CD4-positive, alpha-beta T cell (primary cell): ENCODE results near the gene SLC26A2. TPM values are rescaled to one million over a fixed set of nuclear protein-coding genes. Genes with fewer than 3 reads are reported as not detected.

Source experiments
- ATAC-seq: fragments of 200-7000 bp; cut with Tn5 transposase; one replicate; pipeline ENCODE4 v1.10.0; 2022; ENCODE audit warnings: mild to moderate bottlenecking; ENCODE audit not compliant: poor library complexity
- CTCF ChIA-PET: fragments of 350-600 bp; sonication (Branson Sonifier 250); formaldehyde crosslinking; loops from one replicate; lab custom pipeline; 2021; ENCODE audit warnings: antibody characterized with exemption, inconsistent platforms; lab: Charles Lee
- POLR2A ChIA-PET: fragments of 350-600 bp; sonication (Branson Sonifier 250); formaldehyde crosslinking; loops from one replicate; lab custom pipeline; 2021; ENCODE audit warnings: antibody characterized with exemption, inconsistent platforms; lab: Charles Lee
- DNase-seq, 14 experiments: peaks; one replicate each; pipeline ENCODE4 v3.0.0-alpha.2; 2013 to 2020; ENCODE audit warnings: mixed read lengths in 2 of 14
- H3K27ac ChIP-seq, 2 donors: one replicate each; pipeline versions ENCODE4 v1.5.1 to v1.7.0; 2013; ENCODE audit warnings: low read length in 2 of 2, low read depth in 1 of 2, mild to moderate bottlenecking in 1 of 2
- H3K27me3 ChIP-seq, 2 experiments: 1 replicate in 1 of 2; 2 replicates in 1 of 2; pipeline versions ENCODE4 v1.6.1 to v1.7.0; 2013; ENCODE audit warnings: low read length in 2 of 2, control low read depth in 1 of 2, mild to moderate bottlenecking in 1 of 2, moderate library complexity in 1 of 2; ENCODE audit not compliant: insufficient read depth in 2 of 2, control insufficient read depth in 1 of 2
- H3K36me3 ChIP-seq: one replicate; pipeline ENCODE4 v1.6.1; 2013; ENCODE audit warnings: low read length, control low read depth; ENCODE audit not compliant: insufficient read depth
- H3K4me1 ChIP-seq: one replicate; pipeline ENCODE4 v1.6.1; 2013; ENCODE audit warnings: low read length, control low read depth; ENCODE audit not compliant: insufficient read depth
- H3K4me3 ChIP-seq: one replicate; pipeline ENCODE4 v1.5.1; 2013; ENCODE audit warnings: mild to moderate bottlenecking, low read length, moderate library complexity
- H3K9me3 ChIP-seq, 2 experiments: 1 replicate in 1 of 2; 2 replicates in 1 of 2; pipeline versions ENCODE4 v1.6.1 to v1.7.0; 2013; ENCODE audit warnings: low read length in 2 of 2, mild to moderate bottlenecking in 2 of 2, control low read depth in 1 of 2, moderate library complexity in 1 of 2; ENCODE audit not compliant: control insufficient read depth in 1 of 2, insufficient read depth in 1 of 2
- H3K27ac Mint-ChIP-seq: one replicate; pipeline ENCODE4 v1.8.0; 2020; ENCODE audit warnings: mixed read lengths
- H3K27me3 Mint-ChIP-seq: one replicate; pipeline ENCODE4 v1.8.0; 2021; ENCODE audit warnings: mixed read lengths
- H3K36me3 Mint-ChIP-seq: one replicate; pipeline ENCODE4 v1.8.0; 2021; ENCODE audit warnings: low read depth, mixed read lengths
- H3K4me1 Mint-ChIP-seq: one replicate; pipeline ENCODE4 v1.8.0; 2021; ENCODE audit warnings: low read depth, mixed read lengths
- H3K4me3 Mint-ChIP-seq: one replicate; pipeline ENCODE4 v1.8.0; 2020; ENCODE audit warnings: mild to moderate bottlenecking, mixed read lengths
- H3K9me3 Mint-ChIP-seq: one replicate; pipeline ENCODE4 v1.8.0; 2020; ENCODE audit warnings: mixed read lengths
- CTCF ChIP-seq: fragments of 200-600 bp; IDR thresholded peaks from one replicate; pipeline ENCODE4 v1.8.0; 2022; ENCODE audit warnings: antibody characterized with exemption, mild to moderate bottlenecking
- intact Hi-C, 2 experiments: fragments of 100-400 bp; cut with DNase I in 1 of 2; cut with micrococcal nuclease in 1 of 2; formaldehyde crosslinking; loops; one replicate each; pipeline versions ENCODE4 v1.15.1 to v1.9.0; 2023 to 2025; cut with DNase I, micrococcal nuclease
- total RNA-seq, 174 experiments: library from RNA in 2 of 174; stranded (reverse) in 2 of 174; gene quantifications; one replicate each; pipeline ENCODE4 v1.2.3 and lab custom pipeline; 2021 to 2026

Gene SLC26A2
- total RNA-seq, 2 experiments from 2014 or later = 2.8 to 4.2 TPM

- DNase-seq (peak in 12 of 14 experiments; percentile 6 to 72 (median 27)), ATAC-seq (peak; percentile 11)
- peak overlapping the region; percentile 96 for H3K4me3 Mint-ChIP-seq
- peak overlapping the region; percentile 76 for H3K27ac Mint-ChIP-seq
- no peak for TF ChIP-seq CTCF
- intact Hi-C loops = loop anchor here (1.0 to 5.0 kb wide), 4 partner anchors 39 to 451 kb away; partner anchors contain the start of genes SLC26A2 (in 2 of the 2) and CSNK1A1 (in 1 of the 2)
- ChIA-PET CTCF (interaction anchor here (1.8 to 3.1 kb wide), 2 partner anchors 10 to 41 kb away, joined by 11 to 14 read pairs; partner anchors contain the start of gene SLC26A2), POLR2A (interaction anchor here (0.9 to 2.6 kb wide), 4 partner anchors 39 to 451 kb away, joined by 3 to 22 read pairs (median 4); partner anchors contain the start of genes CD74 and SLC26A2)
- H3K9me3 Mint-ChIP-seq = no peaks in the 10 kb centered on the region
- Histone ChIP-seq H3K4me1 (peaks cover 34% of the 10 kb centered on the region), H3K27me3 (no peaks in the 10 kb centered on the region), H3K4me3 (peak overlapping the region; percentile 70), H3K36me3 (peaks cover 17% of the 10 kb centered on the region), H3K9me3 (no peaks in the 10 kb centered on the region), H3K27ac (peak overlapping the region; percentile 53 to 72)
- H3K27me3 Mint-ChIP-seq = no peaks in the 10 kb centered on the region
- peaks cover 36% of the 10 kb centered on the region for H3K36me3 Mint-ChIP-seq
- H3K4me1 Mint-ChIP-seq = peaks cover 38% of the 10 kb centered on the region
Measured at GRCh38 chr5:150000990-150001659, 40.6 kb downstream of the SLC26A2 start.

DNA sequence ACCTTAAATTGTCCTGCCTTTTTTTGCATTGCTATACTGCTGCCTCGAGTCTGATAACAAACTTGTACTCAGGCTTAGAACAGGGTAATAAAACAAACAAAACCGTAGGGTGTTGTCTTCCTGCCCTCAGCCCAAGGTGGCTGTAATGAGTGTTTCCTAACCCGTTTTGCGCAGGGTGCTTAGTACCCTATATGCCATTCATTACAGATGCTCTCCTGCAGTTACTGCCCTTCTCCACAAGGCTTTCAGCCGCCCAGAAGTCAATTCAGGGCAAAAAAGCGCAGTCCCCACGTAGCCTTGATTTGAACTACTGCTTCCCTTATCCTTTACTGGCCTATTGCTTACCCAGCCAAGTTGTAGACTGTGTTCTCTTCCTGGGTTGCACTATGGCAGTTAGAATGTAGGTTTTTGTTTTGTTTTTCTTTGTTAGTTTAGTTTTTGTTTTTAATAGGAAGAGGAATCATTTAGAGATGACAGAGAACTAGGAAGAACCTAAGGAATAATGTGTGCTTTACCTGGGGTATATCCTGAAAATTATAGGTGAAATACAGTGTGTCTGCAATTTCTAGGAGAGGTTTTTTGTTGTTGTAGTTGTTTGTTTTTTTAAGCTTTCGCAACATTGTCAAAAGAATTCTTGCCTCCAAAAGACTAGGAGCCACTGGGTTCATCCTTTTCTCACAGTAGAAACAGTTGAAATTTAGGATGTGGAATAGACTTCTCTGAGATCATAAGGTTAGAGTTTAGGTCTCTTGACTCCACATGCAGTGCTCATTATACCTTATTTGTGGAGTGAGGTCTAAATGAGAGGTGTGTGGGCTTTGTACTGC, 41.3 kb downstream of the SLC26A2 start:
- Mint-ChIP-seq H3K27ac (peak overlapping the region; percentile 76), H3K27me3 (no peaks in the 10 kb centered on the region), H3K9me3 (no peaks in the 10 kb centered on the region), H3K4me3 (peak overlapping the region; percentile 96), H3K36me3 (peaks cover 44% of the 10 kb centered on the region), H3K4me1 (peaks cover 42% of the 10 kb centered on the region)
- intact Hi-C loops = loop anchor here (5.0 kb wide), 3 partner anchors 40 to 450 kb away; partner anchors contain the start of genes CSNK1A1 (in 1 of the 2) and SLC26A2 (in 1 of the 2)
- CTCF ChIA-PET = interaction anchor here (0.8 to 3.1 kb wide), 3 partner anchors 9 to 42 kb away, joined by 4 to 14 read pairs (median 11); partner anchors contain the start of gene SLC26A2
- POLR2A ChIA-PET = interaction anchor here (2.6 kb wide), 1 partner anchor 42 kb away, joined by 22 read pairs; the partner anchor contains the start of gene SLC26A2
- DNase-seq (peak; percentile 30 to 84 (median 50)), ATAC-seq (peak; percentile 77)
- Histone ChIP-seq H3K4me3 (peak overlapping the region; percentile 70), H3K27me3 (no peaks in the 10 kb centered on the region), H3K9me3 (no peaks in the 10 kb centered on the region), H3K4me1 (peaks cover 34% of the 10 kb centered on the region), H3K27ac (peak overlapping the region in 1 of 2 donors; percentile 53), H3K36me3 (peaks cover 25% of the 10 kb centered on the region)
- TF ChIP-seq CTCF = peak; percentile 70

GRCh38 chr5:150006318-150006717, 45.8 kb downstream of the SLC26A2 start:
- Histone ChIP-seq H3K27ac (no peak overlapping the region), H3K4me3 (no peak overlapping the region), H3K4me1 (peaks cover 18% of the 10 kb centered on the region), H3K27me3 (no peaks in the 10 kb centered on the region), H3K36me3 (peaks cover 65% of the 10 kb centered on the region), H3K9me3 (no peaks in the 10 kb centered on the region)
- no peak for TF ChIP-seq CTCF
- ChIA-PET POLR2A (no interaction called here), CTCF (no interaction called here)
- Mint-ChIP-seq H3K4me3 (no peak overlapping the region), H3K36me3 (peaks cover 83% of the 10 kb centered on the region), H3K9me3 (no peaks in the 10 kb centered on the region), H3K4me1 (peaks cover 43% of the 10 kb centered on the region), H3K27ac (no peak overlapping the region), H3K27me3 (no peaks in the 10 kb centered on the region)
- DNase-seq (no peak), ATAC-seq (no peak)
- intact Hi-C loops = no loop called here
